NCI-H146 (cell line): ENCODE data around the gene FGFRL1.

Experiments
- DNase-seq: peaks from one replicate; lab custom pipeline; 2025; lab: John Stamatoyannopoulos, UW

FGFRL1 gene

DNA sequence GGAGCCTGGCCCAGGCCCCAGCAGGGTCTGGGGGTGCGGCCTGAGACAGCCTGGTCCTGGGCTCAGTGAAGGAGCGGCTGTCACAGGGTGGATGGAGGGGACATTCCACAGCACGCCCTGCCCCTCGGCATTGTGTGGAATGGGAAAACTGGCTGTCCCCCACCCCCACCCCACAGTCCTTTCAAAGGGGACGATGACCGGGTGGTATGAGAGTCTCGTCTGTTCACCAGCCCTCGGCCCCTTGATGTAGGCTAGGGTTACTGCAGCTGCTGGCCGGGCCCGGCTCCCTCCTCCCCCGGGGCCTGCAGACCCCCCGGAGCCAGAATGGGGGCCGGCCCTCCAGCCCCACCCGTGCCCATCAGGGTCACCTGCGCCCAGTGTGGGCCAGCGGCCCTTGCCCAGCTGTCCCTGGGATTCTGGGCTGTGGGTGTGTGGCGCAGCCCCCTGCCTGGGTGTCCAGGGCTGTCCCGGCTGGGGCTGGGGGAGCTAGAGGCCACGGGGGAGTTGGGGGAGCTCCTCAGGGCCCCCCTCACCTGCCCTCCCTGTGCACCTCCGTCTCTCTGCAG is 11.7 kb downstream of the FGFRL1 start:
- DNase-seq: no peak

DNA sequence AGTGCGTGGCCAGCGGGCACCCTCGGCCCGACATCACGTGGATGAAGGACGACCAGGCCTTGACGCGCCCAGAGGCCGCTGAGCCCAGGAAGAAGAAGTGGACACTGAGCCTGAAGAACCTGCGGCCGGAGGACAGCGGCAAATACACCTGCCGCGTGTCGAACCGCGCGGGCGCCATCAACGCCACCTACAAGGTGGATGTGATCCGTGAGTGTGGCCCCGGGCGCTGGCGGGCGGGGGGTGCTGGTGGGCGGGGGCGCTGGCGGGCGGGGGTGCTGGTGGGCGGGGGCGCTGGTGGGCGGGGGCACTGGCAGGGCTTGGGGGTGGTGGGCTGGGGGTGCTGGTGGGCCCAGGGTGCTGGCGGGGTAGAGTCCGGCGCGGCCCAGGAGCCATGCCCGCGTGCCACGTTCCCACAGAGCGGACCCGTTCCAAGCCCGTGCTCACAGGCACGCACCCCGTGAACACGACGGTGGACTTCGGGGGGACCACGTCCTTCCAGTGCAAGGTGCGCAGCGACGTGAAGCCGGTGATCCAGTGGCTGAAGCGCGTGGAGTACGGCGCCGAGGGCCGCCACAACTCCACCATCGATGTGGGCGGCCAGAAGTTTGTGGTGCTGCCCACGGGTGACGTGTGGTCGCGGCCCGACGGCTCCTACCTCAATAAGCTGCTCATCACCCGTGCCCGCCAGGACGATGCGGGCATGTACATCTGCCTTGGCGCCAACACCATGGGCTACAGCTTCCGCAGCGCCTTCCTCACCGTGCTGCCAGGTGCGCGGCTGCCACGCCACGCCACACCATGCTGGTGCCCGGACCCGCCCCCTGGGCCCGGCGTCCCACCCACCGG is 12.7 kb downstream of the FGFRL1 start:
- no peak for DNase-seq

DNA sequence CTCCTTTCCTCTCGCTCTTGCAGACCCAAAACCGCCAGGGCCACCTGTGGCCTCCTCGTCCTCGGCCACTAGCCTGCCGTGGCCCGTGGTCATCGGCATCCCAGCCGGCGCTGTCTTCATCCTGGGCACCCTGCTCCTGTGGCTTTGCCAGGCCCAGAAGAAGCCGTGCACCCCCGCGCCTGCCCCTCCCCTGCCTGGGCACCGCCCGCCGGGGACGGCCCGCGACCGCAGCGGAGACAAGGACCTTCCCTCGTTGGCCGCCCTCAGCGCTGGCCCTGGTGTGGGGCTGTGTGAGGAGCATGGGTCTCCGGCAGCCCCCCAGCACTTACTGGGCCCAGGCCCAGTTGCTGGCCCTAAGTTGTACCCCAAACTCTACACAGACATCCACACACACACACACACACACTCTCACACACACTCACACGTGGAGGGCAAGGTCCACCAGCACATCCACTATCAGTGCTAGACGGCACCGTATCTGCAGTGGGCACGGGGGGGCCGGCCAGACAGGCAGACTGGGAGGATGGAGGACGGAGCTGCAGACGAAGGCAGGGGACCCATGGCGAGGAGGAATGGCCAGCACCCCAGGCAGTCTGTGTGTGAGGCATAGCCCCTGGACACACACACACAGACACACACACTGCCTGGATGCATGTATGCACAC is 13.6 kb downstream of the FGFRL1 start:
- DNase-seq: no peak

DNA sequence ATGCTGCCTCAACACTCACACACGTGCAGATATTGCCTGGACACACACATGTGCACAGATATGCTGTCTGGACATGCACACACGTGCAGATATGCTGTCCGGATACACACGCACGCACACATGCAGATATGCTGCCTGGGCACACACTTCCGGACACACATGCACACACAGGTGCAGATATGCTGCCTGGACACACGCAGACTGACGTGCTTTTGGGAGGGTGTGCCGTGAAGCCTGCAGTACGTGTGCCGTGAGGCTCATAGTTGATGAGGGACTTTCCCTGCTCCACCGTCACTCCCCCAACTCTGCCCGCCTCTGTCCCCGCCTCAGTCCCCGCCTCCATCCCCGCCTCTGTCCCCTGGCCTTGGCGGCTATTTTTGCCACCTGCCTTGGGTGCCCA is 14.7 kb downstream of the FGFRL1 start:
- no peak for DNase-seq

DNA sequence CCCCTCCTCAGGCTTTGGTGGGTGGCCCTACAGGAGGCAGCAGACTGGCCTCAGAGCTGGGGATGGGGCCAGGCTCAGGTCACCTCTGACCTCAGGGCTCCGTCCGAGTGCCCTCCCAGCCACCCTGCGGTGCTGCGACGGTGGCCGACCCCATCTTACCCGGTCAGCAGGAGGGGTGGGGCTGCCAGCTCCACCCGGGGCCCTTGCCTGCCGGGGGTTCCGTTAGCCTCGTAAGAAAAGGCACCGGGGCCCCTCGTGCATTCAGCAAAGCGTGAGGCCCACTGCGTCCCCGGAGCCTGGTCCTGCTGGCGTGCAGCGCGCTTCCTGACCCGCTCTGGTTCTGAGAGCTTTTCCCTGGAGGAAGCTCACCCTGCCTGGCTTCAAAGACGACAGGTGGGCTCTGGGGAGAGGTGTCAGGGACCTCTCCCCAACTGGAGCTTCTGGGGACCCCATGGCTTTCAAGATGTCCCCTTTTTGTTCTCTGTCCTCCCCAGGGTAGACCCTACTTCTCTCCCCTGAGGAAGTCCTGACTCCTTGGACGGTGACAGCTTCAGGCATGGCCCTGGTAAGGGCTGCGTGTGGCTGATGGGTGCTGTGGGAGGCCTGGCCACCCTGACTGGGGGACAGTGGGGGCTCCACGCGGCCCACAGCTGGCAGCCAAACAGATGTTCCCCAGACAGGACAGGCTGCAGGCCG is 15.9 kb downstream of the FGFRL1 start:
- no peak for DNase-seq

DNA sequence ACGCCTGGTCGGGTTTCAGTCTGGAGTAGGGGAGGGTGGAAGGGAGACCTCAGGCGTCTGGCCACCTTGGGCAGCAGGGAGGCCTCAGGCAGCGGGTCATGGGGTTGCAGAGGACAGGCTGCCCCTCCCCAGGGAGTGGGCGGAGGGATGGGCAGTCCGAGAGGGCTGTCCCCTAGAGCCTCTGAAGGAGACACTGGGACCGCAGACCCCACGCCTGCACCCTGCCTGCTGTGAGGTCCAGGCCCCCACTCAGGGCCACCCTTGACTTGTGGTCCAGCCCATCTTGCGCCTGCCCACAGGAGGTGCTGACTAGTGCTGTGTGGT is 16.5 kb downstream of the FGFRL1 start:
- DNase-seq: no peak

DNA sequence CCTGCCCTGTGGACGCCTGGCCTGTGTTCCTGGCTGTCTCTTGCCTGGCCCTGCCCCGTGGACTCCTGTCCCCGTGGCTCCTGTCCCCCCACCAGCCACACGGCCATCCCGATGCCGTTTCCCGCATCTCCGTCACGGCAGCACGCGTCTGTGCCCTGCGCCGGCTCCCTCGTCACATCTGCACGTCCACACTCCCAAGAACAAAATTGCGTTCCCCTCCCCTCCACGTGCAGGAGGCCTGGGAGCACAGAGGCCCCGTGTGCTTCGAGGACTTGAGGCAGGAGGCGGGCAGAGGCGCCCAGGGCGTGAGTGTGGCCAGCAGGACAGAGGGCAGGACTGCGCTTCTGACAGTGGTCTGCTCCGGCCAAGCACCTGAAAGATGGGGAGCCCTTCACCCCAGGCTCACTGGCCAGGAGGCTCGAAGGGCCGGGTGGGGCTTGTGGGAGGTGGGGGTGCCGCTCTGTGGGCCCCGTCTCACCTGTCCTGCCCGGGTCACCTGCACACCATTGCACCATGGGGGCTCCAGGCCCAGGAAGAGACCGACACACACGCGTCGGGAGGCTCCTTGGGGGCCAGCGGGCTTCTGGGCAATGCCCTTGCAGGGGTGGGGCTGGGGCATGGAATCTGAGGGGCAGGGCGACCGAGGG is 17.3 kb downstream of the FGFRL1 start:
- DNase-seq: no peak

DNA sequence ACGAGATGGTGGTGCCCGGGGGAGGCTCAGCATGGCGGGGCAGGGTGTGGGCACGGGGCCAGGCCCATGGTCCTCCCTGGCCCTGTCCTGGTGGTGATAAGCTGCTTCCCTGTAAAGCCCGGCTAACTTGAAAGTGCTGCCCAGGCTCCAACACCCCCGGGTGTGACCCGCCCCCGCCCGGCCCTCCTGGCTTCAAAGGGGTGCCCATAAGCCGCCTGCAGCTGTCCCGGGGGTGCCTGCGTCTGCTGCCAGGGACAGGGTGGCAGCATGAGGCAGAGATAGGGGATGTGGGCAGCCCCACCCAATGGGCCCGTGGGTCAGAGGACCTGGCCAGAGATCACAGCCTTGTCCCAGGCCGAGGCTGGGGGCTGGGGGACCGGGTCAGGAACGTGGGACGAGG is 18.1 kb downstream of the FGFRL1 start:
- no peak for DNase-seq

DNA sequence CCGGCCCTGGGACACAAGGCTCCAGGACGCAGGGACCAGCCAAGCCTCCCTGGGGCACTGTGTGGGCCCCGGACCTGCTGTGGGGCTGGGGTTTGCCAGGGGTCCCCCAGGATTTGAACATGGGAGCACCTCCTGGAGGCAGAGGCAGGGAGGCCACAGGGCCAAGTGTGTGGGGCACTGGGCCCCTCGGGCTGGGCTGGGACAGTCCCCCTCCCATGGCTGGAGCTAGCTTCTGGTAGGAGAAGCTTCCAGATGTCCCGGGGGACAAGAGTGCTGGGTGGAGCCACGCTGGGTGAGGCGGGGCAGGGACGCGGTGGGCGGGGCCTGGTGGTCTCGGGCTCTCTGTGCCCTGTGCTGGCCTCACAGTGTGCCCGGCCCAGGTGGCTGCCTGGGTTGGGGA is 18.6 kb downstream of the FGFRL1 start:
- no peak for DNase-seq

DNA sequence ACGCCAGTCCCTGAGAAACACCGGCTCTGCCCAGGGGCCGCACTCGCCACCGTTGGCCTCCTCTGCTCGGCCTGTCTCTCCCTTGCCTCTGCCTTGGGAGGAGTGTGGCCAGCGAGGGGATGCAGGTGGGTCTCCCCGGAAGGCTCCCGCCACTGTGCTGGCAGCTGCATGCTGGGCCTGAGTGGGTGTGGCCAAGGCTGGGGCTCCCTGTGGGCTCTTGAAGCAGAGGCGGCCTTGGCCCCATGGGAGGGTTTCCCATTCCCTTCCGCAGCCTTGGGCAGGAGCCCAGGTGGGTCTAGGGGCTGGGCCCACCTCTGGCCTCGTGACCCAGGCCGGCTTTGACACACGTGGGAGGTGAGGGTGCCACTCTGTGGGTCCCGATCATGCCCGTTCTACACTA is 19.1 kb downstream of the FGFRL1 start:
- DNase-seq: no peak

DNA sequence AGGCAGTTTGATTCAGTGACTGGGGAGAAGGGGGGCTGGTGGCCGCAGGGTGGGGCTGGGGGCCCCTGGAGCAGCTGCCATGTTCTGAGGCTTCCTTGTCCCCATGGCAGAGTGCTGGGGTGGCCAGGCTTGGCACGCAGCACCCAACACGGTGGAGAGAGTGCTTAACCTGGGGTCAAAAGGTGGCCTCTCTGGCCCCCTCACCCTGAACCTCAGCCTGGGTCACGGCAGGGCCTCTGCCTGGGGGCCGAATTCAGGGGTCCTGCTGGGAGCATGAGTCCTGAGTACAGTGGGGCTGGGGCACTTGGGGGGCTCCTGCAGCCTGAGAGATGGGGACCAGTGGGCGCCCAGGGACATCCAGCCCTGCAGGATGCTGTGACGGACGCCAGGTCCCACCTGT is 19.9 kb downstream of the FGFRL1 start:
- no peak for DNase-seq

DNA sequence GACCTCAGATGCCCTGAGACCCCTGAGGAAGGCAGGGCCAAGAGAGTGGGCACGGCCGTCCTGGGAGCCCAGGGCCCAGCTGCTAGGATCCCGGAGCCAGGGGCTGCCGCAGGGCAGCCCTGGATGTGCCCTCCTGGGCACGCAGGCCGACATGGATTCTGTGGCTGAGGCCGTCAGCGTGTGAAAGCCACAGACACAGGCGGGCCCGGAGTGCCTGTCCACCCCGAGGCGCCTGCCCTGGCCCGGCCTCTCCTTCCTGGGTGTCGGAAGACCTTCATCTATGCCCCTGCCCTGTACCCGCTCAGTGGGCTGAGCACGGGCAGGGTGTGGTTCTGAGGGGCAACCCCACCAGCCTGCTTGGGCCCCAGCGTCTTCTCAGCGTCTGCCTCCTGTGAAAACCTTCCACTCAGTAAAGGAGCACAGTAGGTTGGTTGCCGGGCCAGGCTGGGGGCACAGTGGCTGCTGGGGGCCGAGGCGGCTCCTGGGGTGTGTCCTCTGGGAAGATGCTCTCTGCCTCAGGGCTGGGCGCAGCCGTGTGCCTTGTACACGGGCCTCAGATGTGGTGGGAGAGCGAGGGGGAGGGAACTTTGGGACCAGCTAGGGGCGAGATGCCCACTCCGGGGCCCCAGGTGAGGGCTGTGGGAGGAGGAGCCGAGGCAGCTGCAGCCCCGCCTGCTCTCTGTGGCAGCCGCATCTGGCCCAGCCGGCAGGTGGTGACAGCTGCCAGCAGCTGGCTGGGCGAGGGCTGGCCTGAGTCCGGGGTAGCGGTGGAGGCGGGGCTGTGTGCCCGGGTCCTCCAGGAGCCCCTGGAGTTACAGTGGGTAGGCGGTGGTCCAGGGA is 20.8 kb downstream of the FGFRL1 start:
- DNase-seq: no peak

DNA sequence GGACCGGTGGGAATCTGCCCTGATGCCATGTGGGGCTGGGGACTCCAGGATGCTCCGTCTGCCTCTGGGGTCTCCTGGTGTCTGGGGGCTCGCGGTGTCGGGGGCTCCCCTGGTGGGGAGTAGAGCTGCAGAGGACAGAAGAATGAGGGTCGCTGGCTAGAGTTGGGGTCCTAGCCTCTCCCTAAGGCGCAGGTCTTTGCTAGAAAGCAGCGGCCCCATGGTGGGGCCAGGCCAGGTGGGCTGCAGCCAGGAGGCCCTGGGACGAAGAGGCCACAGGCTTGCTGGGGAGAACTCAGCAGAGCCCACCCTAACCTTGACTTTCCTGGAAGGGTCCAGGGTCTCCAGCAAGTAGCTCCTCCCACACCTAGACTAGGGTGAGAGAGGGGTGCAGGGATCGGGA is 21.4 kb downstream of the FGFRL1 start:
- DNase-seq: no peak

DNA sequence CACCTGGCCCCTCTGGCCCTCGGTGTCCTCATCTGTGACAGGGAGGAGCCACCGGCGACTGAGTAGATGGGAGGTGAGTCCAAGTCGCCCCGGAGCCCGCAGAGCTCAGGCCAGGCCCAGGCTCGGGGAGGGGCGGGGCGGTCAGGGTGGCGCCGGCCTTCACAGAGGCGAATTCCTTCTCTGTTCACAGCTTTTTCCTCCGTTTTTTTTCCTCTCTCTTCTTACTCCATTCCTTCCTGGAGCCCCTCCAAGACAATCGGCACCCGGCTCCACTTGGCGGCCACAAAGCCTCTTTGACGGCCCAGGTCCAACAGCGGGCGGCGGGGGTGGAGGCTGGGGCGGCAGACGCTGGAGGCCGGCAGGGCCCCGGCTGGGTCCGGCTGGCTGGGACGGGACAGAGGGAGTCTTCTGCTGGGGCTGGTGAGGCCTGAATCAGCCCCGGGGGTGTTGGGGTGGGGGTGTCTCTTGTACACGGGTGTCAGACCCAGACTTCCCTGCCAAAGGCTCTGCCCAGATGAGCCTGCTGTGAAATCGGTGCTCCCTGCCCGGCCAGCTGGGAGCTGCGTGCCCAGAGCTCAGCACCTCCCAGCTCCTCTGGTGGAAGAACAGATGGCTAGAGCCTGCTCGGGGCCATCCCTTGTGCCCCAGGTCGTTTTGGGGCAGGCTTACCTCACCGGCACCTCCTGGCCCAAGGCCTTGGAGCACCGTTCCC is 22.6 kb downstream of the FGFRL1 start:
- DNase-seq: no peak

DNA sequence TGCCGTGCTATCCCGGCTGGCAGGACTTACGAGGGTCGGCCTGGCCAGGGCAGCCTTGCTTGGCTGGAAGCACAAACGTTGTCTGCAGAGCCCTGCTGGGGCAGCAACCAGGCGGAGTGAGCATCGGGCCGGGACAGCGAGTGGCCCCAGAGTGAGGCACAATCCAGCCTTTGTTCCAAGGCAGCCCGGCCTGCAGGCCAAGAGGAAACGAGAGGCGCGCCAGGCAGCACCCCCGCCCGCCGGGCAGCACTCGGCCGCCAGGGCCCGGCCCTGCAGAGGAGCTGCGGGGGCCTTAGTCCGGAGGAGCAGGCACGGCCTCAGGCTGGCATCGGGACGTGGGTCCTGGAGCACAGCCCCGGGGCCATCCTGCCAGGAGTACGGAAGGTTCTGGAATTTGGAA is 24.1 kb downstream of the FGFRL1 start:
- no peak for DNase-seq

DNA sequence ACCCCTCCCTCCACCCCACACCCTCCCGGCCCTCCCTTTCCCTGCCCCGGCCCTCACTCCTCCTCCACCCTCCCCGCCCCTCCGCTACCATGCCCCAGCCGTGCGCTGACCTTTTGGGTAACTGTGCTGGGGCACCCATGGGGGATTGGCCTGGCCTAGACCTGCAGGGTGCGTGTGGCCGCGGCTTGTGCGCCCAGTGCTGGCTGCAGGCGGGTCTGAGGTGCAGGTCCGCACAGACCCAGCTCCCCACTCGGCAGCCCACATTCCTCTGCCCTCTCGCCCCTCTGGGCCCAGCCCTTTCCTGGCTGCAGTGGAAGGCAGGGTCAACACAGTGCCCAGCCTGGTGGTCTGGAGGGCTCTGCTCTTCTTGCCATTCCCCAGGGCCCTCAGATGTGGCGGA is 24.7 kb downstream of the FGFRL1 start:
- DNase-seq: no peak

DNA sequence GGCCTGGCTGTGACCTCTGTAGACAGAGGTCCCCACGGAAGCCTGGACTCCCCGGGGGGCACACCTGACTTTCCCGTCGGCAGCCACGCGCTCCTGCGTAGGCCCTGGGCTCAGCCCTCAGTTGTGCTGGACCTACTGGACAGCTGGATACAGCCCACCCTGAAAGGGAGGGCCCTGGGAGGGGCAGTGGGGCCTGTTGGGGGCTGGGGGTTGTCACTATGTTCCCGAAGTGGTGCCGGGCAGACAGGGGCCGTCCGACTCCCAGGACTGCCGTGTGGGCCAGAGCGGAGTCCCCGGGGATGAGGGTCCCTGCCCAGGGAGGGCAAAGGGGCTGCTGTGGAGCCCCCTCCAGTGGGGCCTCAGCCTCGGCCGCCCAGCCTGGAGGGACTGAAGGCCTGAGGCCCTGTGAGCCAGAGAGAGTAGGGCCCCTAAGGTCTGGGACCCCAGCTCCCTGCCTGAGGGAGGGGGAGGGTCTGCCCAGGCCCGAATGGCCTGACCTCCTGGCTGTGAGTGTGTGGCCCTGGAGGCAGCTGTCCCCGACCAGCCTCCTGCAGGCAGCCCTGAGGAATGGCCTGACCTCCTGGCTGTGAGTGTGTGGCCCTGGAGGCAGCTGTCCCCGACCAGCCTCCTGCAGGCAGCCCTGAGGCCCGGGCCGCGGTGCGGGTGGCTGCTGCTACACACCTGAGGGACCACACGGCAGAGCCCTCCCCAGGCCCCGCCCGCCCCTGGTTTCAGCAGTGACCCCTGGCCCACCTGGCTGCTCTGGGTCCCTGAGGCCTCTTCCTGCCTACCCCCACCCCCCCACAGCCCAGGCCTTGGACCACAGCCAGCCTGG is 25.8 kb downstream of the FGFRL1 start:
- no peak for DNase-seq

DNA sequence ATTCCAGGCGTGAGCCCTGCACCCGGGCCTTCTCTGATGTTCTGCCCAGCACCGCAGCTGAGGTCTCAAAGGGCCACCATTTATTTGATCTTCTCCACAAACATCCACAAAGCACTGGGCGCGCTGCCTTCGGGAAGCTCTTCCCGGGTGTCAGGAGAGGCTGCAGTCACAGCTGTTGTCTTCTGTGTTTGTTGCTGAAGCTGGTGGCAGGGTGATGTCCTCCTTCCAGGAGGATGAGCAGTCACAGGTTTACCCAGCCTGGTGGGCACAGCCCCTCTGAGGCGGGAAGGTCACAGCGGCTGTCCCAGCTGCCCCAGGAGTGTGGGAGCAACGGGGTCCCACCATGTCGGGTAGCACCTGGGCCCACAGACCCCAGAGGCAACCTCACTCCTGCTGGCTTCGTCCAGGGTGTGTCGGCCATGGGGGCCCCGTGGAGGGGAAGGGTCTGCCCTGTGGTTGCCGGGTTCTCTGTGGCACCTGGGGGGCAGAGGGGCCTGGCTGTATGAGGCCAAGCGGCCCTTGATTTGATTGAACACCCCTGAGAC is 27.6 kb downstream of the FGFRL1 start:
- no peak for DNase-seq

DNA sequence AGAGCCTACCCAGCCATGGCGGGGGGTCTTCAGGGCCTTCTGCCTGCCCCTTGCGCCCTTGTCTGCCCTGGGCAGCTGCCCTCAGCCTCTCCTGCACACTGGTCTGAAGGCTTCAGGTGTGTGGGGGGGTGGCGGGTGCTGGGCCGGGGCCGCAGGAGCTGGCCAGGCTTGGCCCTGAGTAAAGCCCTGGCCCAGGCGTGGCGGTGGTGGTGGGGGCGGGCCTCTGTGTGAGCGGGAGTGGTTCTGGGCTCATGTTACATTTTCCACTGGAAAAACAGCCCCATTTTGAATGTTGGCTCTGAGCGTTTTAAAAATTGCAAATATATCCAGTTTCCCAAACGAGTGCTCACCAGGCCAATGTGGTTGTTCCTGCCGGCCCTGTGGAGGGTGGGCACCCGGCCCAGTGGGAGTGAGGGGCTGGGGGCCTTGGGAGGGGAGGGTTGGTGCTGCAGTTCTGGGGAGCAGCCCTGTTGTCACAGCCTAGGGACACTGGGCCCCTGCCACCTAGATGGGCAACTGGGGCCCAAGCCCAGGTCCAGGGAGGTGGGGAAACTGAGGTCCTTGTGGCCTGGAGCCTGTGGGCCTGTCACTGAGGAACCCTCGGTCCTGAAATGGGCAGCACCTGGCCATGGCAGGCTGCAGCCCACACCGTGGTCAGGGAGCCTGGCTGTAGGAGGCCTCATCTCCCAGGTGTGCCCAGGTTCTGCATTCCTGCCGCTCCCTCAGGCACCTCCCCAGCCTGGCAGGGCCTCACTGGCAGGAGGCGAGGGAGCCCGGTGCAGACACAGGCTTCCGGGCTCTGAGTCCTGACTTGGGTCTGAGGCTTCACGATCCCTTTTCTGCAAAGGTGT is 28.3 kb downstream of the FGFRL1 start:
- DNase-seq: no peak
